Natural killer cell (primary cell): ENCODE results near the gene CHL1. TPM values are rescaled to one million over a fixed set of nuclear protein-coding genes. Genes with fewer than 3 reads are reported as not detected.

Experiments
- ATAC-seq, 3 donors: fragments of 150-1000 bp in 2 of 3; fragments of 200-7000 bp in 1 of 3; cut with Tn5 transposase; 1 replicate in 1 of 3; 2 replicates in 2 of 3; pipeline ENCODE4 v1.10.0; 2021; ENCODE audit warnings: mild to moderate bottlenecking in 2 of 3, moderate library complexity in 2 of 3
- DNase-seq, 2 donors: peaks; one replicate each; pipeline versions ENCODE4 v3.0.0 to v3.0.0-alpha.2; 2013 to 2021; ENCODE audit warnings: mixed read lengths in 1 of 2
- H3K27ac ChIP-seq: one replicate; pipeline ENCODE4 v1.5.1; 2013; ENCODE audit warnings: mild to moderate bottlenecking, low read length
- H3K27me3 ChIP-seq: one replicate; pipeline ENCODE4 v1.6.1; 2013; ENCODE audit warnings: low read length; ENCODE audit not compliant: control insufficient read depth, insufficient read depth
- H3K36me3 ChIP-seq: one replicate; pipeline ENCODE4 v1.6.1; 2013; ENCODE audit warnings: low read length; ENCODE audit not compliant: control insufficient read depth, insufficient read depth
- H3K4me1 ChIP-seq: one replicate; pipeline ENCODE4 v1.6.1; 2013; ENCODE audit warnings: low read length; ENCODE audit not compliant: control insufficient read depth, insufficient read depth
- H3K4me3 ChIP-seq: one replicate; pipeline ENCODE4 v1.5.1; 2013; ENCODE audit warnings: low read length
- H3K9me3 ChIP-seq: one replicate; pipeline ENCODE4 v1.6.1; 2013; ENCODE audit warnings: low read length; ENCODE audit not compliant: control insufficient read depth, insufficient read depth
- H3K27ac Mint-ChIP-seq, 2 donors: one replicate each; pipeline ENCODE4 v1.8.0; 2022; ENCODE audit warnings: mild to moderate bottlenecking in 2 of 2, mixed read lengths in 2 of 2, moderate library complexity in 1 of 2
- H3K27me3 Mint-ChIP-seq, 2 donors: one replicate each; pipeline ENCODE4 v1.8.0; 2022; ENCODE audit warnings: low read depth in 2 of 2, mixed read lengths in 2 of 2
- H3K36me3 Mint-ChIP-seq: one replicate; pipeline ENCODE4 v1.8.0; 2022; ENCODE audit warnings: mixed read lengths
- H3K4me1 Mint-ChIP-seq, 2 donors: one replicate each; pipeline ENCODE4 v1.8.0; 2022; ENCODE audit warnings: mixed read lengths in 2 of 2
- H3K4me3 Mint-ChIP-seq: one replicate; pipeline ENCODE4 v1.8.0; 2022; ENCODE audit warnings: mild to moderate bottlenecking, moderate library complexity, mixed read lengths
- H3K9me3 Mint-ChIP-seq, 2 donors: one replicate each; pipeline ENCODE4 v1.8.0; 2022; ENCODE audit warnings: mixed read lengths in 2 of 2
- WGBS: methylation state at CpG from one replicate; pipeline ENCODE4 v1.1.7; 2013; ENCODE audit warnings: missing lambda C conversion rate; ENCODE audit not compliant: insufficient coverage; 5-methylcytosine and 5-hydroxymethylcytosine counted together
- intact Hi-C: fragments of 100-400 bp; cut with micrococcal nuclease; formaldehyde crosslinking; loops from one replicate; pipeline ENCODE4 v1.14.2; 2022
- total RNA-seq, 4 donors: library from RNA; stranded (reverse); fragments of 120-200 nt in 1 of 4; gene quantifications; one replicate each; pipeline versions ENCODE4 v1.2.3 to v1.2.4, GENCODE V29; 2013 to 2022
- TF ChIP-seq, protein P1 (sequence below): fragments of 200-600 bp; IDR thresholded peaks from one replicate; pipeline ENCODE4 v1.8.0; 2022; ENCODE audit warnings: antibody characterized with exemption

The CHL1 gene
- total RNA-seq, 3 donors from 2014 or later (not counting 1 experiment from before 2014, with no cell fraction given) = not detected

DNA sequence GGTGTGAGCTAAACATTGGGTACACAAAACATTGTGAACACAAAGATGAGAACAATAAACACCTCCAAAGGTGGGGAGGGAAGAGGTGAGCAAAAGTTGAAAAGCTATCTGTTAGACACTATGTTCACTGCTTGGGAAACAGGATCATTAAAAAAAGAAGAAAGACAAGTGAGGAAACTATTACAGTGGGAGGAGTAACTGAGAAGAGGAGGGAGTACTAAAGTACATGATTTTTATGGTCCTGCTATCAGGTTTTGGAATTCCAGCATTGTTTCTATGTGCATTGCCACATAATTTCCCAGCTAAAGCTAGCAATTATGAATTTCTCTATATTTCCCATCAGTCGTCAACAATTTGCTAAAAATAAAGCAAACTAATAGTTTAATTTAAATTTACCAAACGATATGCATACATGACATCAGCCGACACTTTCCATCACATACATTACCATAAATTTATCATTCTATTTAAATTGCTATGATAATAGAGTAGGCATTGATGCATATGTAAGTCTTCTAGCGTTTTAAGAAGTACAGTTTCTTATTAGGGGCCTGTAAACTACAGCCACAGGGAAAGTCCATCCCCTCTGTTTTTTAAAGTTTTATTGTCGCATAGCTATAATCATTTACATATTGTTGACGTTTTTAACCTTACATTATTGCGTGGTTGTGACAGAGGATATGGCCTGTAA, 221.8 kb downstream of the CHL1 start:
- H3K27me3 Mint-ChIP-seq = no peaks in the 10 kb centered on the region
- DNase-seq (no peak), ATAC-seq (no peak)
- 88% methylated on average over 4 of the region's 7 CpGs for WGBS
- H3K4me1 Mint-ChIP-seq = no peaks in the 10 kb centered on the region
- TF ChIP-seq, protein P1, sequence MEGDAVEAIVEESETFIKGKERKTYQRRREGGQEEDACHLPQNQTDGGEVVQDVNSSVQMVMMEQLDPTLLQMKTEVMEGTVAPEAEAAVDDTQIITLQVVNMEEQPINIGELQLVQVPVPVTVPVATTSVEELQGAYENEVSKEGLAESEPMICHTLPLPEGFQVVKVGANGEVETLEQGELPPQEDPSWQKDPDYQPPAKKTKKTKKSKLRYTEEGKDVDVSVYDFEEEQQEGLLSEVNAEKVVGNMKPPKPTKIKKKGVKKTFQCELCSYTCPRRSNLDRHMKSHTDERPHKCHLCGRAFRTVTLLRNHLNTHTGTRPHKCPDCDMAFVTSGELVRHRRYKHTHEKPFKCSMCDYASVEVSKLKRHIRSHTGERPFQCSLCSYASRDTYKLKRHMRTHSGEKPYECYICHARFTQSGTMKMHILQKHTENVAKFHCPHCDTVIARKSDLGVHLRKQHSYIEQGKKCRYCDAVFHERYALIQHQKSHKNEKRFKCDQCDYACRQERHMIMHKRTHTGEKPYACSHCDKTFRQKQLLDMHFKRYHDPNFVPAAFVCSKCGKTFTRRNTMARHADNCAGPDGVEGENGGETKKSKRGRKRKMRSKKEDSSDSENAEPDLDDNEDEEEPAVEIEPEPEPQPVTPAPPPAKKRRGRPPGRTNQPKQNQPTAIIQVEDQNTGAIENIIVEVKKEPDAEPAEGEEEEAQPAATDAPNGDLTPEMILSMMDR = no peak
- H3K36me3 Mint-ChIP-seq = no peaks in the 10 kb centered on the region
- Histone ChIP-seq H3K36me3 (no peaks in the 10 kb centered on the region), H3K27ac (no peak overlapping the region), H3K27me3 (no peaks in the 10 kb centered on the region), H3K9me3 (no peaks in the 10 kb centered on the region), H3K4me3 (no peak overlapping the region), H3K4me1 (no peaks in the 10 kb centered on the region)
- intact Hi-C loops = no loop called here
- peaks cover 7 to 10% of the 10 kb centered on the region in 2 donors for H3K9me3 Mint-ChIP-seq
- no peak overlapping the region for H3K4me3 Mint-ChIP-seq
- no peak overlapping the region for H3K27ac Mint-ChIP-seq

GRCh38 chr3:420584-420983, 224.0 kb downstream of the CHL1 start:
- H3K36me3 Mint-ChIP-seq = no peaks in the 10 kb centered on the region
- no peak overlapping the region for H3K4me3 ChIP-seq
- H3K9me3 Mint-ChIP-seq = peaks cover 9 to 16% of the 10 kb centered on the region in 2 donors
- H3K4me1 ChIP-seq = no peaks in the 10 kb centered on the region
- TF ChIP-seq, protein P1 = no peak
- H3K27ac Mint-ChIP-seq = no peak overlapping the region
- H3K4me1 Mint-ChIP-seq = no peaks in the 10 kb centered on the region
- intact Hi-C loops = no loop called here
- H3K4me3 Mint-ChIP-seq = no peak overlapping the region
- H3K9me3 ChIP-seq = no peaks in the 10 kb centered on the region
- DNase-seq (no peak), ATAC-seq (no peak)
- H3K27me3 Mint-ChIP-seq = no peaks in the 10 kb centered on the region
- H3K27me3 ChIP-seq = no peaks in the 10 kb centered on the region
- H3K27ac ChIP-seq = no peak overlapping the region
- no peaks in the 10 kb centered on the region for H3K36me3 ChIP-seq
- 88% methylated on average over 4 of the region's 5 CpGs for WGBS

DNA sequence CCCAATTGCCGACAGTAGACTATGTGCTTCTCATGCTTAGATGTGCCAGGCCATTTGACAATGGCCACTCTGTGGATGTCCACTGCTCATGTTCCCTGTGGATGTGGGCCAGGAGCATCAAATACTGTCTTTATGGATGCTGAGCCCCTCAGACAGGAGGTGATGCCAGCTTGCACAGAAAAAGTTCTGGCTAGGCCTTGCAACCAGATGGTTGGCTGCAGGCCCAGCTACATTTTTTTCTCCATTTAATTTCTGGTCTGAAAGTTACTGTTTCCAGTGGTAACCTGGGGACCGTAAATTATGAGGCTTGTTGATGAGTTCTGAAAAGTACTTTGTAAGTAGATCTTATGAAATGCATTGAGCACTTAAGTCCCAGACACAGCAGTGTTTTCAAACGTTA, 228.5 kb downstream of the CHL1 start:
- intact Hi-C loops = no loop called here

More for the DNA sequence above, 228.5 kb downstream of the CHL1 start:
- Histone ChIP-seq H3K9me3 (no peaks in the 10 kb centered on the region), H3K36me3 (no peaks in the 10 kb centered on the region), H3K4me1 (no peaks in the 10 kb centered on the region), H3K27ac (no peak overlapping the region), H3K4me3 (no peak overlapping the region), H3K27me3 (no peaks in the 10 kb centered on the region)
- WGBS = 77% methylated on average over 2 of the region's 3 CpGs
- Mint-ChIP-seq H3K27ac (no peak overlapping the region), H3K4me1 (no peaks in the 10 kb centered on the region), H3K27me3 (no peaks in the 10 kb centered on the region), H3K4me3 (no peak overlapping the region), H3K9me3 (peaks cover 6 to 12% of the 10 kb centered on the region in 2 donors), H3K36me3 (no peaks in the 10 kb centered on the region)
- ATAC-seq (no peak), DNase-seq (no peak)
- TF ChIP-seq, protein P1 = no peak
